MG63 (cell line): Measurements from ENCODE around the gene CHAF1B. TPM values are rescaled to one million over a fixed set of nuclear protein-coding genes. Genes with fewer than 3 reads are reported as not detected.

Experiments used
- DNase-seq: peaks from one replicate; pipeline ENCODE4 v3.0.0-alpha.2; 2020
- H3K27me3 ChIP-seq: fragments of 250-450 bp; sonication (Bioruptor Pico); 2 replicates; pipeline ENCODE4 v1.5.1; 2020; ENCODE audit warnings: mild to moderate bottlenecking, moderate library complexity
- H3K36me3 ChIP-seq: fragments of 250-450 bp; sonication (Bioruptor Pico); 2 replicates; pipeline ENCODE4 v1.5.1; 2020; ENCODE audit warnings: mild to moderate bottlenecking, moderate library complexity
- H3K4me3 ChIP-seq: fragments of 250-450 bp; sonication (Bioruptor Pico); 2 replicates; pipeline ENCODE4 v1.5.1; 2020; ENCODE audit warnings: mild to moderate bottlenecking, moderate library complexity
- H3K9me3 ChIP-seq: fragments of 250-450 bp; sonication (Bioruptor Pico); 2 replicates; pipeline ENCODE4 v1.5.1; 2020; ENCODE audit warnings: mild to moderate bottlenecking, moderate library complexity
- total RNA-seq: library from RNA; depleted of rRNA; stranded (reverse); fragments of >200 nt; shearing (Covaris generic); gene quantifications from 2 replicates; pipeline ENCODE4 v1.2.3, GENCODE V29; 2014; ENCODE audit warnings: low replicate concordance

CHAF1B gene
- total RNA-seq, 1 experiment from 2014 or later = 11.6 TPM

DNA sequence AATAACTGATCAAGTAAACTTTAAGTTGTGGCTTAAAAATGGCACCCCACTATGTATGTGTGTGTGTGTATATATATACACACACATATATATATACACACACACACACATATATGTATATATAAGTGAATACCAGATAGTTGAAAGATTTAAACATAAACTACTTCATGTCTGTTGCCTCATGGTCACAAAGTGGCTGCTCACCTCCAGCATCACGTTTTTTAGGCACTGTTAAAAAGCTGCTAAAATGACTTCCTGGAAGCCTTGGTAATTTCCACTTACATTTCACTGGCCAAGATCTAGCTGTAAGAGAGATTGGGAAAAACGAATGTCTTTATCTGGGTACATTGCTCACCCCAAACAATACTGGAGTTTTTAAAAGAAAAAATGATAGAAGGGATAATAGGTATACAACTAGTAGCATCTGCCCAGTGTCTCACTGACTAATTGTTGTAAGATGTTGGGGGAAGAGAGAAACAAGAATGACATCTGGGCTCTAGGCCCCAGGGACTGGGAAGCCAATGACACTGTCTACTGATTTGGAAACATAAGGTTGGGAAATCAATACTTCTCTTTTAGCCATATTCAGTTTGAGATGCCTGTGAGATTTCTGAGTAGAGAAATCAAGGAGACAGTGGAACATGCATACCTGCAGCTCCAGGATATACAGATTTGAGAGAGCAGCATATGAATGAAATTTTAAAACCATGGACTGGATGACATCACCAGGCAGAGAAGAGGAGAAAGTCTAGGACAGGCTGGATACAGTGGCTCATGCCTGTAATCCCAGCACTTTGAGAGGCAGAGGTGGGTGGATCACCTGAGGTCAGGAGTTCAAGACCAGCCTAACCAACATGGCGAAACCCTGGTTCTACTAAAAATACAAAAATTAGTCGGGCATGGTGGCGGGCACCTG, 51.9 kb downstream of the CHAF1B start:
- no peaks in the 10 kb centered on the region for H3K27me3 ChIP-seq
- no peak overlapping the region for H3K4me3 ChIP-seq
- DNase-seq = no peak
- H3K9me3 ChIP-seq = no peaks in the 10 kb centered on the region
- H3K36me3 ChIP-seq = no peaks in the 10 kb centered on the region

DNA sequence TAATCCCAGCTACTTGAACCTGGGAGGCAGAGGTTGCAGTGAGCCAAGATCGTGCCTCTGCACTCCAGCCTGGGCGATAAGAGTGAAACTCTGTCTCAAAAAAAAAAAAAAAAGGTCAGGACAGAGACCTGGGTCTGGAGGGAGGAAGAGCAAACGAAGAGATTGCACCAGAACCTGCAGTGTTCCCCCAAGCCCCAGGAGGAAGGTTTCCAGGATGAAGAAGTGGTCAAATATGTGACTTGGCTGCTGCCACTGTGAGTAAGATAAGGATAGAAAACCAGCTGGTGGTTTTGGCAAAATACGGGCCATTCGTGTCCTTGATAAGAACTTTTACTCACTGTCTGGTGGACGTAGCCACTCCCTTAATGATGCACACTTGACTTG, 52.5 kb downstream of the CHAF1B start:
- DNase-seq = peak; percentile 77

DNA sequence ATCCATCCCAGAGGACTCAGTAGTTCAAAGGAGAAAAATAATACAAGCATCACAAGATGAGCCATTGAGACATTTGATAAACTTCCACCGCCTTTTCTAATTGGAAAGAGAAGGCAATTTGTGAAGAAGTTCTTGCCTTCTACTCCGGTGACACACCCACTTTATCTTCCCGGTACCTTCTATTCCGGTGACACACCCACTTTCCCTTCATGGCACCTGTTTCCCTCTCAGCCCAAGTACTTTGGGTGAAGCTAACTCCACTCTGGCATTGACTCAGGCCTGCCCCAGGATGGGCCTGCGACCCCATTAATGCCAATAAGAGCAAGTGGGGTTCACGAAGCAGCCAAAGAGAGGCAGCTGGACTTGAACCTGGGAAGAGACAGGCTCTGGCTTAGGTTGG, 56.5 kb downstream of the CHAF1B start:
- DNase-seq = no peak
- no peaks in the 10 kb centered on the region for H3K36me3 ChIP-seq
- H3K27me3 ChIP-seq = no peaks in the 10 kb centered on the region
- no peak overlapping the region for H3K4me3 ChIP-seq
- H3K9me3 ChIP-seq = no peaks in the 10 kb centered on the region

More for the DNA sequence above, 52.5 kb downstream of the CHAF1B start:
- Histone ChIP-seq H3K36me3 (no peaks in the 10 kb centered on the region), H3K27me3 (no peaks in the 10 kb centered on the region), H3K9me3 (no peaks in the 10 kb centered on the region), H3K4me3 (no peak overlapping the region)

DNA sequence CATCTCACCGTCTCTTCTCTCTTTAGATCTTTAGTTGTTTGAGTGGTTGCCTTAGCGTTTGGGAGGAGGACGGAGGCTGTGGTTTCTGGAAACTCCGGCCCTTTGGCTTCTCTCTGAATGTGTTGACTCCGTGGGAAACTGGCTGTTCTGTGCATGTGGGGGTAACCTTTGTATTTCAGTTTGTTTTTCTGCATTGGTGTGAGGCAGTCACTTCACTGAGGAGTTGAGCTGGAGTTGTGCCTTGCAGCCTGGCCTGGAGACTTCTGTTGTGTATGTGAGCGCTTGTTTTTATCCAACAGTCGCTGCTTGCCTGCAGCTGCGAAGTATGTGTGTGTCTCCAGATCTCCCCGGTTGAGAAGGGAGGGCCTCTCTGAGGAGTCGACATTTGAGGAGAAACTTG, 61.1 kb downstream of the CHAF1B start:
- Histone ChIP-seq H3K9me3 (no peaks in the 10 kb centered on the region), H3K27me3 (no peaks in the 10 kb centered on the region), H3K36me3 (no peaks in the 10 kb centered on the region), H3K4me3 (no peak overlapping the region)
- no peak for DNase-seq

DNA sequence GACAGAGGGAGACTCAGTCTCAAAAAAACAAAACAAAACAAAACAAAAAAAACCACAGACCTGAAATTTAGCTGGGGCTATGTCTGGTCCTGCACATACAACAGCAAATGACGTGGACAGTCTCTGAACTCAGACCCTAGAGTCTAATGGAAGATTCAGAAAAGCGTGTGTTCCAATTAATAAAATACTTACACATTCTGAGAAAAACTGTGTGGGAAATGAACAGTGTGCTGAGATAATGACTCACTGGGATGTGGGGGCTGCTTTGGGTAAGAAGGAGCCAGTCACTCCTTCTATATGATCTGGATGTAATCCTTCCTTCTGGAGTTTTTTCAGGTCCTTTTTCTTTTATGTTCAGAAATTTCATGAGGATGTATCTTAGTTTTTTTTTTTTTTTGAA, 65.3 kb downstream of the CHAF1B start:
- no peaks in the 10 kb centered on the region for H3K9me3 ChIP-seq
- no peak for DNase-seq
- no peak overlapping the region for H3K4me3 ChIP-seq
- no peaks in the 10 kb centered on the region for H3K36me3 ChIP-seq
- no peaks in the 10 kb centered on the region for H3K27me3 ChIP-seq

DNA sequence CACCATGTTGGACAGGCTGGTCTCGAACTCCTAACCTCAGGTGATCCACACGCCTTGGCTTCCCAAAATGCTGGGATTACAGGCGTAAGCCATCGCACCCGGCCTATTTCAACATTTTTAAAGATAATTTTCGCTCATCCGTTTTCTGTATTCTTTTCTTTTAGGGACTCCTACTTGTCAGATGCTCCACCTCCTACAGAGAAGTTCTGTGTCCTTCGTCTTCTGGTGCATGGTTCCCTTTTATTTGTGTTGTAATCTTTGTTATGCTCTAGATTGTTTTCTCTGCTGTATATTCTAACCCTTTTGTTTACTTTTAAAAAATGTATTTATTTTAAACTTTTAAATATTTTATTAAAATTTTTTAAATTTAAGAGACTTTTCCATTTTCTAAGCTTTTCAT, 66.3 kb downstream of the CHAF1B start:
- no peaks in the 10 kb centered on the region for H3K27me3 ChIP-seq
- H3K36me3 ChIP-seq = no peaks in the 10 kb centered on the region
- H3K4me3 ChIP-seq = no peak overlapping the region
- no peak for DNase-seq
- no peaks in the 10 kb centered on the region for H3K9me3 ChIP-seq

DNA sequence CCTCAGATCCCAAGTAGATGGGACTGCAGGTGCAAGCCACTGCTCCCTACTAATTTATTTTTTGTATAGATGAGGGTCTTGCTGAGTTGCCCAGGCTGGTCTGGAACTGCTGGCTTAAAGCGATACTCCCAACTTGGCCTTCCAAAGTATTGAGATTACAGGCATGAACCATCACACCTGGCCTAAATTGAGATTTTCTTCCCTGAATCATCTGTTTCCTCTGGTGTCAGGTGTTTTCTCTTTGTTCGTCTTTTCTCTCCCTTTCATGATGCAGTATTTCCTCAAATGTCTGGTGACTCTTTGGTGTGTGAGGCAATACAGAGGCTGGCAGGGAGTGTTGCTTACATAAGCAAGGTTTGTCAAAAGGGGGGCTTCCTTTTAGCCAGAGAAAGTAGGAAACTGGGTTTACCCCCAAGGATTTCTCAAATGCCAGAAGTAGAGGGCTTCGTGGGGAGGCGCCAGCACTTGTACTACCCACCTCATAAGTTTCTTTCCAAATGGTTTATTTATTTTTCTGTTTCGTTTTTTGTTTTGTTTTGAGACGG, 67.2 kb downstream of the CHAF1B start:
- no peak for DNase-seq
- no peak overlapping the region for H3K4me3 ChIP-seq
- H3K36me3 ChIP-seq = no peaks in the 10 kb centered on the region
- H3K27me3 ChIP-seq = no peaks in the 10 kb centered on the region
- no peaks in the 10 kb centered on the region for H3K9me3 ChIP-seq

DNA sequence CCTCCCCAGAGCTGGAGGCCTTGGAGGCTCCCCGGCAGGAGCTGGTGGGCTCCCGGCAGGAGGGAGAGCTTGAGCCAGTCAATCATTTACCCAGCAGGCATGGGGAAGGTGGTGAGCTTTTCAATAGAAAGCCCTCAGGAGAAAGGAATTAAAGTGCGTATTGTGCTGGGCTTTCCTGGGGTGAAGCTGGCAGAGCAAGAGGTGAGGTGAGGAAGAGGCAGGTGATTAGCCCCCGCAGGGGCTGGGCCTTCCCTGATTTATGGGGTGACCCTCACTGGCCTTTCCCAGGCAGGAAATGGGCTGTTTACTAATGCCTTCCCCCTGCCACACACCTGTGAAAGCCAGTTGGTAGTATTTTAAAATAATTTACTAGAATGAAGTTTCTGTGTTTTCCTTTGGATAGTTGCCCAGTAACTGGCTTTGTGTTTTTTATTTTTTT, 68.9 kb downstream of the CHAF1B start:
- Histone ChIP-seq H3K9me3 (no peaks in the 10 kb centered on the region), H3K36me3 (no peaks in the 10 kb centered on the region), H3K4me3 (no peak overlapping the region), H3K27me3 (no peaks in the 10 kb centered on the region)
- DNase-seq = no peak

DNA sequence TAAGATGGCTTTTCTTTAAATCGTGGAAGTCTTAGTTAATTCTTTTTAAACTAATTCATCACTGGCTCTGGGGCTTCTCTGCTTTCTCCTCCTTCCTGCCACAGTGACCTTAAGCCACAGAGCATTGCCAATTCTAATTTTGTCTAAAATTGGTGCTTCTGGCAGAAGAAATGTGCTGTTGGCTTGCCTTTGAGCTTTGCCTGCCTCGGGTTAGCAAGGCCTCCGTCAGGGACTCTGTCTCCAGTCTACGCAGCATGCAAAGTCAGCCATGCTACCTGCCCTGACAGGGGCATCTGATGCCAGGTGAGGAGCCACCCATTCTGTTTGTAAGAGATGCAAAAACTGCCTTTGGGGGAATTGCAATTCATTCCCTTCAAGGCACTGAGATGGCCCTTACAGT, 69.5 kb downstream of the CHAF1B start:
- Histone ChIP-seq H3K4me3 (no peak overlapping the region), H3K27me3 (no peaks in the 10 kb centered on the region), H3K36me3 (no peaks in the 10 kb centered on the region), H3K9me3 (no peaks in the 10 kb centered on the region)
- DNase-seq = no peak

DNA sequence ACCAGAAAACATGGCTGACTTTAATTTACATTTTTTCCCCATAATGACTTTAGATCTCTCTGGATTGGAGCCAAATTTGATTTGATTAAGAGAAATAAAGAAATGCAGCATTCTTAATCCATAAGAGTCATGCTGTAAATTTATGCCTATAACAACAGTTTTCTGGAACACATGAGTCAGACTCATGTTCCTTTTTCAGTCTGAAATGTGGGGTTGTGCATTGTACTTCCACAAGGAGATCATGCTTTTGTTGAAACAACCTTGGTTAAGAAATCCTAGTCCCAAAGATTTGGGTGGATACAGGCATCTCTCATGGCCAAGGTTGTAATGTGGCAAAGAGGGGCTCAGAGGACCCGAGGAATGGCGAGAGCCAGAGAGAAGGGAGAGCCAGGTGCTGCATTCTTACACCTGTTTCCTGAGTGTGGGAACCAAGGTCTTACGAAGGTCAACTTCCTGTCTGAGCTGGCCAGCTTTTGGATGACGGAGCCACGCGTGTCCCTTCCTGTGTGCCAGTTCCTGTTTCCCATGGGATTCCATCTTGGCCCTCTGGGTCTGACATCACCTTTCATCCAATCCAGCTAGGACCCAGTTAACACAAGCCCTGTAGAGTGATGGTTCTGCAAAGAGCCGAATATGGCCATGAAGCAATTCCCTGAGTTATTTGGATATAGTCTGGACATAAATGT, 71.7 kb downstream of the CHAF1B start:
- no peak for DNase-seq
- no peaks in the 10 kb centered on the region for H3K36me3 ChIP-seq
- H3K9me3 ChIP-seq = no peaks in the 10 kb centered on the region

DNA sequence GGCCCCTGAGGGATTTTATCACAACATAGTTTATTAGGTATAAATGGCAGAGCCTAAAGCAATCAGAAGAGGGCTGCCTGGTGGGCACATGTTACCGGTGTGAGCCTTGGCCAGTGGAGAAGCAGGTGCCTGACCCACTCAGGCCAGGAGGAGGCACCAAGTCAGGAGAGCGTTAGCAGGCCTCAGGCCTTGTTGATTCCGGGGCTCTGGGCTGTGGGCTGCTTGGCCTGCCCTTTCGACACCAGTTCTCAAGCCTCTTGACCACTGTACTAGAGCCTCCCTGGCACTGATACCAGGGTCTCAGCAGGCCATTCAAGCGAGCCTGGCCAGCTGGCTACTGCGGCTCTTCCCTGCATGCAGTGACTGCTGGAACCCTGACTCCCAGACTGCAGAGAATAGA, 73.9 kb downstream of the CHAF1B start:
- Histone ChIP-seq H3K4me3 (no peak overlapping the region), H3K36me3 (no peaks in the 10 kb centered on the region), H3K27me3 (no peaks in the 10 kb centered on the region), H3K9me3 (no peaks in the 10 kb centered on the region)
- DNase-seq = no peak

More for the DNA sequence above, 71.7 kb downstream of the CHAF1B start:
- Histone ChIP-seq H3K27me3 (no peaks in the 10 kb centered on the region), H3K4me3 (no peak overlapping the region)

DNA sequence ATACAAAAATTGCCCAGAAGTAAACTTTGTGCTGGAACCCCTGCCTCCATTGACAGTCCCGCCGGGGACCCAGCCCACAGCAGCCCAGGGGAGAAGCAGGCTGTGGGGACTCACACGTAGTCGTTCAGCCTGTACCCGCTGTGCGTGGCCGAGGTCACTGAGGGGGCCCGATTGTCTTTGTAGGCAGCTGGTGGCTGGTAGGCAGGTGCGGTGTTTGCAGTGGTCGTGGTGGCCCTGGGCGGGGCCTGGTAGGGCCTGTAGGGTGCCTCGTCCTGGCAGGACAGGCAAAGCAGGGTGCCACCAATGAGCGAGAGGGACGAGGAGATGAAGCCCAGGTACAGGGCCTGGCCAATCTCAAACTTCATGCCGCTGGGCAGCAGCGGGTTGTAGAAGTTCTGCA, 75.7 kb downstream of the CHAF1B start:
- no peaks in the 10 kb centered on the region for H3K27me3 ChIP-seq
- DNase-seq = no peak
- H3K9me3 ChIP-seq = no peaks in the 10 kb centered on the region
- no peaks in the 10 kb centered on the region for H3K36me3 ChIP-seq
- H3K4me3 ChIP-seq = no peak overlapping the region

DNA sequence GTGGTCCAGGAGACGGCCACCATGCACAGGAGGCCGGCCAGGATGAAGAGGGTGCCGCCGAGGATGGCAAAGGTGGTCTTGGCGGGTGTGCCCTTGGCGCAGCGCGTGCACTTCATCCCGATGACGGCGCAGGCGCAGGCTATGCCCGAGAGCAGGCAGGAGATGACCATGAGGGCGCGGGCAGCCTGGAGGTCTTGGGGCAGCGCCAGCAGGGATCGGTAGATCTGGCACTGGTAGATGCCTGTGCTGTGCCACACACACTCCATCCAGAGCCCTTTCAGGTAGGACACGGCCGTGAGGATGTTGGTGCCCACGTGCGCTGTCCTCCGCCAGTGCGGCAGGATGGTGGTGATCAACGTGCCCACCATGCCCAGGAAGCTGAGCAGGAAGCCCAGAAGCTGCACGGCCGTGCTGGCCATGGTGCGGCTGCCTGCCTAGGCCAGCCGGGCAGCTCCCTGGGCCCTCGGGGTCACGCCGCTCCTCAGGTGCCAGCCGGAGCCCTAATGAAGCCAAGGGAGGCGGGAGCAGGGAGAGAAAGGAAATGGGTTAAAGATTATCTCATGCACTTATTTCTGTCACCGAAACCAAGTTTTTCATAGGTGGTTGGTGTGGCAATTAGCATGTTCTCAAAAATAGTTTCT, 76.2 kb downstream of the CHAF1B start:
- Histone ChIP-seq H3K27me3 (no peaks in the 10 kb centered on the region), H3K9me3 (no peaks in the 10 kb centered on the region), H3K36me3 (no peaks in the 10 kb centered on the region), H3K4me3 (no peak overlapping the region)
- DNase-seq = no peak

DNA sequence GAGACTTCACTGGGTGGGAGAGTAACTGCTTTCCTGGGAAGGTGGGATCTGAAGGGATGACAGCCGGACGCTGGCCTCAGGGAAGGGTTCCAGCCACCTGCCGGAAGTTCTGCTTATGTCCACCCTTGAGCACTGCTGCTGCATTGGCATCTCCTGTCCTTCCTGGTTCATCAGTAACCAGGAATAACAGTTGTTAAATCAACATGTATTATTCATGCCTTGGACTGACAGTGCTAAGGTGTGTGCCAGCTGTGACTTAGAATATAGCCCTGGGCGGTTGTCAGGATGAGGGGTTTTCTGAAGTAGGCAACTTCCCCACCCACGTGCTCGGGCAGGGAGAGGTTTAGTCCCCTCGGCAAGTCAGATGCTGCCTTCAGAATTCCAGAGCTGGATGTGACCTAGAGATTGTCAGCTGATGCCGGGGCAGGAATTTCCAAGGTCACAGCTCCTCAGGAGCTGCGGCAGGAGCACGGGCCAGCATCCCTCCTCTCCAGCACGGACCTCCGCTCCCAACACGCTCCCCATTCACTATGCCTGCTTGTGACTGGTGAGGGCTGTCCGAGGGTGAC, 76.8 kb downstream of the CHAF1B start:
- Histone ChIP-seq H3K36me3 (no peaks in the 10 kb centered on the region), H3K27me3 (no peaks in the 10 kb centered on the region), H3K4me3 (no peak overlapping the region), H3K9me3 (no peaks in the 10 kb centered on the region)
- DNase-seq = no peak

DNA sequence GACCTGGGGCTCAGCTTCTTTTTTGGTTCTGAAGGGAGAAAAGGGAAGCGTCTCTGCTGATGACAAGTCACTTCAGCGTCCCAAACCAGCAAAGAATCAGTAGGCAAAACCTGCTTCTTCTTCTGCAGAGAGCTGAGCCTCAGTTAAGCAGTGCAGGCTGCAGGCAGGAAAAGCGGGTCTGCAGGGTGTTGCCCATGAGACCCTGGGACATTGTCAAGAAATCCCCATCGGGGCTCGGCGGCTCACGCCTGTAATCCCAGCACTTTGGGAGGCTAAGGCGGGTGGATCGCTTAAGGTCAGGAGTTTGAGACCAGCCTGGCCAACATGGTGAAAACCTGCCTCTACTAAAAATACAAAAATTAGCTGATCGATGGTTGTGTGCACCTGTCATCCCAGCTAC, 78.0 kb downstream of the CHAF1B start:
- no peak overlapping the region for H3K4me3 ChIP-seq
- H3K36me3 ChIP-seq = no peaks in the 10 kb centered on the region
- DNase-seq = no peak
- H3K27me3 ChIP-seq = no peaks in the 10 kb centered on the region
- H3K9me3 ChIP-seq = no peaks in the 10 kb centered on the region

DNA sequence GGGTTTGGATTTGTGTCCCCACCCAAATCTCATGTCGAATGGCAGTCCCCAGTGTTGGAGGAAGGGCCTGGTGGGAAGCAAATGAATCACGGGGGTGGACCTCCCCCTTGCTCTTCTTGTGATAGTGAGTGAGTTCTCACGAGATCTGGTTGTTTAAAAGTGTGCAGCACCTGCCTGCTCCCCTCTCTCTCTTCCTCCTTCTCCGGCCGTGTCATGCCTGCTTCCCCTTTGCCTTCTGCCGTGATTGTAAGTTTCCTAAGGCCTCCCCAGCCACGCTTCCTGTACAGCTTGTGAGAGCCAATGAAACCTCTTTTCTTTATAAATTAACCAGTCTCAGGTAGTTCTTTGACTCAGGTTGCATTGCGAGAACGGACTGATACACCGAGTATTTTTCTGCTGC, 78.8 kb downstream of the CHAF1B start:
- Histone ChIP-seq H3K4me3 (no peak overlapping the region), H3K27me3 (no peaks in the 10 kb centered on the region), H3K9me3 (no peaks in the 10 kb centered on the region), H3K36me3 (no peaks in the 10 kb centered on the region)
- DNase-seq = no peak

DNA sequence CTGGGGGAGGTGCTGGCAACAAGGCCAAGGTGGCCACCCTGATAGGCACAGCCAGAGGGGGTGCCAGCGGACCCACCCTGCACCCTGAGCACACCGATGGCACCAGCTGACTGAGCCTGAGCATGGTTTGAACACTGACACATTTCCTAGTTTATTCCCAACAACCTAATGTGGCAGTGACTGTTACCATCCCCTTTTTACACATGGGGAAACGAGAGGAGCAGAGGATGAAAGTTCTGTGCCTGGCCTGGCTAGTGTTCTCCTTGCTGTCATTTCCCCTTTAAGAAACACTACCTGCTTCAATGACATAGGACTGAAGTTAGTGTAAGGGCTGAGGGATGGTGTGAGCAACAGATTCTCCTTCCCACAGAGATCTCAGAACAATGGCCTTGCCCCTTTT, 79.4 kb downstream of the CHAF1B start:
- no peaks in the 10 kb centered on the region for H3K27me3 ChIP-seq
- no peaks in the 10 kb centered on the region for H3K36me3 ChIP-seq
- DNase-seq = no peak
- H3K4me3 ChIP-seq = no peak overlapping the region
- no peaks in the 10 kb centered on the region for H3K9me3 ChIP-seq
